ENCODE results near the gene RPS6KA5. TPM values are rescaled to one million over a fixed set of nuclear protein-coding genes. Genes with fewer than 3 reads are reported as not detected.
"Not testable (repeated sequence)": the region's sequence is repeated elsewhere in the genome, so short reads cannot be mapped to it uniquely, and the experiment has no call there.

Gene RPS6KA5
- total RNA-seq, 1 experiment from 2014 or later, result 2.6 TPM

DNA sequence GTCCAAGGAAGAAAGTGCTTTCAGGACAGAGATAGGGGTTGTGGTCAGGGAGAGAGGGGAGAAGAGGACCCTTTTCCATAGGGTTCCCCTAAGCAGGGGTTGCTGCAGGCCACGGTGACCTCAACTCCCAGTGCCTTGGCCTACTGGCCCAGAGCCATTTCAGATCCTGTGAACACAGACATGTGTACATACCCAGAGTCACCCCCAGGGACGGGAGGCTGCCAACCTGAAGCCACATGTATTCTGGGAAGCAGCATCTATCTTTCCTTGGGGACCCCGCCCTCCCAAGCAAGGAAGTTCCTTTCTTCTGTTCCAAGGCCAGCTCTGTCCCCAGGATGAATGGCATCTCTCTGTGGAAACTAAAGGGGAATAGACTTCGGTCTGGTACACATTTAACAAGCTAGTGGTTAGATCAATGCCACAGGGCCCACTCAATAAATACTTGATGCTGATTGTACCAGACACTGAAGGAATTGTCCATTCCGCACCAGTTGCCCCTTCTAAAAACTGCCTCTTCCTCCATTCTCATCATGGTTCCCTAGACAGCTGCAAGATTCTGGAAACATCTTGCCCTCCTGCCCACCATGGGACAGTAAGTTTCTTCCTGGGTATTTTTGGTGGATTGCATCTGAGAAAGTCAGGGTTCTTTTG lies 28.3 kb upstream of the RPS6KA5 start:
- in situ Hi-C loops (cut with HindIII; ENCODE audit: low pct_unique_long_range_greater_than_20kb, low sequenced_read_pairs), result no loop called here
- intact Hi-C loops (cut with micrococcal nuclease; ENCODE audit: unreplicated experiment), result no loop called here
- H3K36me3 ChIP-seq (ENCODE audit: control insufficient read depth, insufficient read depth, low read length), result no peaks in the 10 kb centered on the region
- BruUV-seq (replicated peaks), result no TSS peak
- H3K27ac ChIP-seq (ENCODE audit: low read length), result no peak overlapping the region
- TF ChIP-seq, protein P1, sequence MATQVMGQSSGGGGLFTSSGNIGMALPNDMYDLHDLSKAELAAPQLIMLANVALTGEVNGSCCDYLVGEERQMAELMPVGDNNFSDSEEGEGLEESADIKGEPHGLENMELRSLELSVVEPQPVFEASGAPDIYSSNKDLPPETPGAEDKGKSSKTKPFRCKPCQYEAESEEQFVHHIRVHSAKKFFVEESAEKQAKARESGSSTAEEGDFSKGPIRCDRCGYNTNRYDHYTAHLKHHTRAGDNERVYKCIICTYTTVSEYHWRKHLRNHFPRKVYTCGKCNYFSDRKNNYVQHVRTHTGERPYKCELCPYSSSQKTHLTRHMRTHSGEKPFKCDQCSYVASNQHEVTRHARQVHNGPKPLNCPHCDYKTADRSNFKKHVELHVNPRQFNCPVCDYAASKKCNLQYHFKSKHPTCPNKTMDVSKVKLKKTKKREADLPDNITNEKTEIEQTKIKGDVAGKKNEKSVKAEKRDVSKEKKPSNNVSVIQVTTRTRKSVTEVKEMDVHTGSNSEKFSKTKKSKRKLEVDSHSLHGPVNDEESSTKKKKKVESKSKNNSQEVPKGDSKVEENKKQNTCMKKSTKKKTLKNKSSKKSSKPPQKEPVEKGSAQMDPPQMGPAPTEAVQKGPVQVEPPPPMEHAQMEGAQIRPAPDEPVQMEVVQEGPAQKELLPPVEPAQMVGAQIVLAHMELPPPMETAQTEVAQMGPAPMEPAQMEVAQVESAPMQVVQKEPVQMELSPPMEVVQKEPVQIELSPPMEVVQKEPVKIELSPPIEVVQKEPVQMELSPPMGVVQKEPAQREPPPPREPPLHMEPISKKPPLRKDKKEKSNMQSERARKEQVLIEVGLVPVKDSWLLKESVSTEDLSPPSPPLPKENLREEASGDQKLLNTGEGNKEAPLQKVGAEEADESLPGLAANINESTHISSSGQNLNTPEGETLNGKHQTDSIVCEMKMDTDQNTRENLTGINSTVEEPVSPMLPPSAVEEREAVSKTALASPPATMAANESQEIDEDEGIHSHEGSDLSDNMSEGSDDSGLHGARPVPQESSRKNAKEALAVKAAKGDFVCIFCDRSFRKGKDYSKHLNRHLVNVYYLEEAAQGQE (IDR thresholded peaks at IDR 0.05; ENCODE audit: insufficient read depth in 1 of 2, low read depth in 2 of 2, low read length in 1 of 2), result no peak
- no peak for TF ChIP-seq SIN3A (IDR thresholded peaks at IDR 0.05; ENCODE audit: borderline replicate concordance, insufficient read depth, low read depth, low read length)
- TF ChIP-seq, protein P2, sequence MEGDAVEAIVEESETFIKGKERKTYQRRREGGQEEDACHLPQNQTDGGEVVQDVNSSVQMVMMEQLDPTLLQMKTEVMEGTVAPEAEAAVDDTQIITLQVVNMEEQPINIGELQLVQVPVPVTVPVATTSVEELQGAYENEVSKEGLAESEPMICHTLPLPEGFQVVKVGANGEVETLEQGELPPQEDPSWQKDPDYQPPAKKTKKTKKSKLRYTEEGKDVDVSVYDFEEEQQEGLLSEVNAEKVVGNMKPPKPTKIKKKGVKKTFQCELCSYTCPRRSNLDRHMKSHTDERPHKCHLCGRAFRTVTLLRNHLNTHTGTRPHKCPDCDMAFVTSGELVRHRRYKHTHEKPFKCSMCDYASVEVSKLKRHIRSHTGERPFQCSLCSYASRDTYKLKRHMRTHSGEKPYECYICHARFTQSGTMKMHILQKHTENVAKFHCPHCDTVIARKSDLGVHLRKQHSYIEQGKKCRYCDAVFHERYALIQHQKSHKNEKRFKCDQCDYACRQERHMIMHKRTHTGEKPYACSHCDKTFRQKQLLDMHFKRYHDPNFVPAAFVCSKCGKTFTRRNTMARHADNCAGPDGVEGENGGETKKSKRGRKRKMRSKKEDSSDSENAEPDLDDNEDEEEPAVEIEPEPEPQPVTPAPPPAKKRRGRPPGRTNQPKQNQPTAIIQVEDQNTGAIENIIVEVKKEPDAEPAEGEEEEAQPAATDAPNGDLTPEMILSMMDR (IDR thresholded peaks at IDR 0.05), result no peak
- TF ChIP-seq TCF7L2 (IDR thresholded peaks at IDR 0.05; ENCODE audit: low read depth, low read length), result no peak
- no peak for TF ChIP-seq POLR2AphosphoS5 (IDR thresholded peaks at IDR 0.05; ENCODE audit: low read depth, low read length)
- H3K9me3 ChIP-seq (ENCODE audit: control insufficient read depth, insufficient read depth, low read depth, low read length), result no peaks in the 10 kb centered on the region
- POLR2A ChIA-PET, result no interaction called here
- no peak for ATAC-seq
- no peaks in the 10 kb centered on the region for H3K27me3 ChIP-seq (ENCODE audit: control insufficient read depth, insufficient read depth, low read length)
- no peak overlapping the region for H3K4me3 ChIP-seq (ENCODE audit: low read depth in 2 of 2, low read length in 2 of 2)
- no peaks in the 10 kb centered on the region for H3K4me1 ChIP-seq (ENCODE audit: control insufficient read depth, insufficient read depth, low read length)
- CTCF ChIA-PET, result no interaction called here
- DNase-seq (ENCODE audit: low read depth, low spot score), result no peak

DNA sequence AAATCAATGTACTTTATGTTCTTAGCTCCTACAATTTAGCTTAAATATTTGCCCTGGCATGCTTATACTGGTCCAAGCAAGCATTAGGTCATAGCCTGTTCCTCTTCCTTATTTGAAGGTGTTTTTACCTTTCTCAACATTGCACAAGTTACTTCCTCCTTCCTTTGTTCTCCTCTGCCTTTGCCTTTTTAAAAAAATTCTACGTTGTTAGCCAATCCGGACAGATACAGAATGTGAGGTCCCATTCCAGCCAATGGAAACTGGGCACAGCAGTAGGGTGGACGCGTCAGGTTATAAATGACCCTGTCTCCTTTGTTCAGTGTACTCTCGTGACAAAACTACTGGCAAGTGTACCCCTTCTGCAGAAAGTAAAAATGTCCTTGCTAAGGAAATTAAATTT lies 27.0 kb upstream of the RPS6KA5 start:
- POLR2A ChIA-PET, result interaction anchor here (0.5 kb wide), 1 partner anchor 71 kb away, joined by 4 read pairs; no protein-coding TSS in a partner anchor
- BruUV-seq (replicated peaks); H3K36me3 ChIP-seq (ENCODE audit: control insufficient read depth, insufficient read depth, low read length); ATAC-seq; H3K27ac ChIP-seq (ENCODE audit: low read length); DNase-seq (ENCODE audit: low read depth, low spot score); H3K4me3 ChIP-seq (ENCODE audit: low read depth in 2 of 2, low read length in 2 of 2); H3K4me1 ChIP-seq (ENCODE audit: control insufficient read depth, insufficient read depth, low read length); CTCF ChIA-PET; H3K27me3 ChIP-seq (ENCODE audit: control insufficient read depth, insufficient read depth, low read length); intact Hi-C loops (cut with micrococcal nuclease; ENCODE audit: unreplicated experiment); H3K9me3 ChIP-seq (ENCODE audit: control insufficient read depth, insufficient read depth, low read depth, low read length); in situ Hi-C loops (cut with HindIII; ENCODE audit: low pct_unique_long_range_greater_than_20kb, low sequenced_read_pairs): not testable (repeated sequence)

DNA sequence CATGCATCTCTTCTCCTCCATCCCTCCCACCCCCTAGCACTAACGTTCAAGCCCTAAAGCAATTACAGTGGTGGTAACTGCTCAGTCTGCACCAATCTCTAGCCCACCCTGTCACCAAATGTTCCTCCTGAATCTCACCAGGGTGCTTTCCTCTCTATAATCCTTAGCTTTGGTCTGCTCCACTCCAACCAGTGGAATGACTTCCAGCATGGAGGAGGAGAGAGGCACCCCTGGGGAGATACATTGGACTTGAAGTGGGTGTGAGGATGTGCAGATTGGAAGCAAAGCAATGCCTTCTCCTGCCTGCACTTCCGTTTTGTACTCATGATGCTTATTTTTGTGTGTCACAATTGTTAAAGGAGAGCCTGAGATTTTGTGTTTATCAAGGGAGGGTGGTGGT lies 24.1 kb upstream of the RPS6KA5 start:
- POLR2A ChIA-PET, result no interaction called here
- BruUV-seq (replicated peaks), result no TSS peak

More for the DNA sequence above, 24.1 kb upstream of the RPS6KA5 start:
- DNase-seq (ENCODE audit: low read depth, low spot score) (no peak), ATAC-seq (no peak)
- intact Hi-C loops (cut with micrococcal nuclease; ENCODE audit: unreplicated experiment), result no loop called here
- CTCF ChIA-PET, result no interaction called here
- Histone ChIP-seq H3K4me3 (ENCODE audit: low read depth in 2 of 2, low read length in 2 of 2) (no peak overlapping the region), H3K27ac (ENCODE audit: low read length) (no peak overlapping the region), H3K4me1 (ENCODE audit: control insufficient read depth, insufficient read depth, low read length) (no peaks in the 10 kb centered on the region), H3K36me3 (ENCODE audit: control insufficient read depth, insufficient read depth, low read length) (no peaks in the 10 kb centered on the region), H3K9me3 (ENCODE audit: control insufficient read depth, insufficient read depth, low read depth, low read length) (no peaks in the 10 kb centered on the region), H3K27me3 (ENCODE audit: control insufficient read depth, insufficient read depth, low read length) (no peaks in the 10 kb centered on the region)
- TF ChIP-seq TCF7L2 (IDR thresholded peaks at IDR 0.05; ENCODE audit: low read depth, low read length) (no peak), SIN3A (IDR thresholded peaks at IDR 0.05; ENCODE audit: borderline replicate concordance, insufficient read depth, low read depth, low read length) (no peak)
- TF ChIP-seq, protein P2 (IDR thresholded peaks at IDR 0.05), result no peak
- TF ChIP-seq, protein P1 (IDR thresholded peaks at IDR 0.05; ENCODE audit: insufficient read depth in 1 of 2, low read depth in 2 of 2, low read length in 1 of 2), result no peak
- in situ Hi-C loops (cut with HindIII; ENCODE audit: low pct_unique_long_range_greater_than_20kb, low sequenced_read_pairs), result no loop called here
